ENCODE results near the gene ALDH1A3.

GRCh38 chr15:100903168-100903554 lies 23.5 kb downstream of the ALDH1A3 start:
- TF ChIP-seq POLR2A (IDR thresholded peaks at IDR 0.05; ENCODE audit: low read length) (no peak), GATA1 (IDR thresholded peaks at IDR 0.05; ENCODE audit: low read depth, low read length) (no peak)

Data from erythroblast (primary cell).